KOPT-K1 (cell line): ENCODE measurements around the gene DHX38.

ENCODE experiments used
- H3K27ac ChIP-seq: fragments of 200-600 bp; sonication (generic); 2 replicates; pipeline ENCODE4 v1.5.1; 2016; ENCODE audit warnings: antibody characterized with exemption, mild to moderate bottlenecking, low read depth, low read length; ENCODE audit not compliant: poor library complexity, severe bottlenecking
- H3K36me3 ChIP-seq: fragments of 200-600 bp; sonication (generic); 2 replicates; pipeline ENCODE4 v1.5.1; 2017; ENCODE audit warnings: antibody characterized with exemption, mild to moderate bottlenecking, low read length, moderate library complexity; ENCODE audit not compliant: insufficient read depth
- H3K9me3 ChIP-seq: fragments of 200-600 bp; sonication (generic); 2 replicates; pipeline ENCODE4 v1.5.1; 2017; ENCODE audit warnings: antibody characterized with exemption, low read length, mild to moderate bottlenecking; ENCODE audit not compliant: insufficient read depth, poor library complexity, severe bottlenecking

DHX38 gene

DNA sequence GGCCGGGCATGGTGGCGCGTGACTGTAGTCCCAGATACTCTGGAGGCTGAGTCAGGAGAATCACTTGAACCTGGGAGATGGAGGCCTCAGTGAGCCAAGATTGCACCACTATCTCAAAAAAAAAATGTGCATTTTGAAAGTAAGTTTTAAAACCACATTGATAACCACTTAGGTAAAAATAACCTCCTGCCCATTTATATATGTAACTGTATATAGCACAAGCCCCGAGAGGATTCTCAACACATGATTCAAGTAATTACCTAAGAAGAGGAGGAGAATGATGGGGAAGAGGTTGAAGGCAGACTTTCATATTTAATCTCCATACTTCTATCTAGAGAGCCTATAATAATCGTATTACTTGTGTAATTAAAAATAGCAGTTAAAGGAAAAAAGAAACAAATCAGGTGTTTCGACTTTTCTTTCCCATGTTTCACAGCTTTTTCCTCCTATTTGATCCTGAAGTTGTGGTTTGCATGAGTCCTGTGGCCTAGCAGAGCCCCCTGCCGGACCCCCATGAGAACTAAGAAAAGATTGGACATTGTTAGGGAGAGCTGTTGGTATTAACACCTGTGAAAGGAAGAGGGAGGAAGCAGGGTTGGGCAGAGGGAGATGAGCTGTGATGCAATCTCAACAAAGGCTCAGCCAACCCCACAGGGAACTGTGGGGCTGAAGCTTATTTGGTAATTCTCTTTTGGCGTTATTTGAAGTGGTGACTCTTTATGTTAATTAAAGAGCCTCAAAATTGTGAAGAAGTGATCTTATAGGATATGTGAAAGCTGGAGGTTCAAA, 56.2 kb downstream of the DHX38 start:
- Histone ChIP-seq H3K9me3 (no peaks in the 10 kb centered on the region), H3K36me3 (no peaks in the 10 kb centered on the region), H3K27ac (no peak overlapping the region)

- no peaks in the 10 kb centered on the region for H3K9me3 ChIP-seq
- H3K36me3 ChIP-seq, result no peaks in the 10 kb centered on the region
- no peak overlapping the region for H3K27ac ChIP-seq
These were observed 65.7 kb downstream of the DHX38 start for GRCh38 chr16:72159386-72159785.

DNA sequence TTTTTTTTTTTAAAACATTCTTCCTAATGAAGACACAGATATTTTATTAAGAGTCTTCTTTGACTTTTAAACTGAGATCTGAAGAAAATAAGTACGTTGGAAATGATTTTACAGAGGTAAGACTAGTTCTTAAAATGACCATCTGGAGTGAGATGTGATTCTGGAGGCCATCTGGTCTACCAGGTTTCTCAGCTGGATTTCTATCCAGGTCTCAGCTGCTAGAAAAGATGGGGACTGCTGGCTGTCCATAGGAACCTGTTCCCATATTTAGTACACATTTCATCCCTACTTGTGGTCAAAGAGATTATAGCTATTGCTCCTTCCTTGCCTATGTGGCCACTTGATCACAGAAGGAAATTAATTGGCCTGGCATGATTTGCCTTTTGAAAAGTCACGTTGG, 66.2 kb downstream of the DHX38 start:
- no peaks in the 10 kb centered on the region for H3K36me3 ChIP-seq
- H3K27ac ChIP-seq, result no peak overlapping the region
- no peaks in the 10 kb centered on the region for H3K9me3 ChIP-seq

GRCh38 chr16:72162105-72162692, 68.6 kb downstream of the DHX38 start:
- Histone ChIP-seq H3K9me3 (no peaks in the 10 kb centered on the region), H3K36me3 (no peaks in the 10 kb centered on the region), H3K27ac (no peak overlapping the region)
